Ishikawa (cell line): ENCODE results near the gene ARX.

ENCODE experiments used
- CEBPB ChIP-seq: IDR thresholded peaks from 2 replicates; pipeline ENCODE4 v1.6.1; 2012
- CREB1 ChIP-seq: IDR thresholded peaks from 2 replicates; pipeline ENCODE4 v1.6.1; 2012; ENCODE audit warnings: low read depth
- EGR1 ChIP-seq: IDR thresholded peaks from 2 replicates; pipeline ENCODE4 v1.6.1; 2012
- EP300 ChIP-seq: IDR thresholded peaks from 2 replicates; pipeline ENCODE4 v1.6.1; 2012; ENCODE audit warnings: borderline replicate concordance
- FOXM1 ChIP-seq: IDR thresholded peaks from 2 replicates; pipeline ENCODE4 v1.6.1; 2012; ENCODE audit warnings: low read depth, borderline replicate concordance
- NFIC ChIP-seq: IDR thresholded peaks from 2 replicates; pipeline ENCODE4 v1.6.1; 2012
- RAD21 ChIP-seq: IDR thresholded peaks from 2 replicates; pipeline ENCODE4 v1.6.1; 2012; ENCODE audit warnings: low read depth
- TAF1 ChIP-seq: IDR thresholded peaks from 2 replicates; pipeline ENCODE4 v1.6.1; 2012; ENCODE audit warnings: low read depth, mild to moderate bottlenecking
- TCF12 ChIP-seq: IDR thresholded peaks from 2 replicates; pipeline ENCODE4 v1.6.1; 2012; ENCODE audit warnings: low read depth
- TEAD4 ChIP-seq: IDR thresholded peaks from 2 replicates; pipeline ENCODE4 v1.6.1; 2012
- YY1 ChIP-seq: IDR thresholded peaks from 2 replicates; pipeline ENCODE4 v1.6.1; 2012; ENCODE audit warnings: low read depth
- ZBTB7A ChIP-seq: IDR thresholded peaks from 2 replicates; pipeline ENCODE4 v1.6.1; 2012; ENCODE audit warnings: low read depth
- TF ChIP-seq, protein P1 (sequence below): IDR thresholded peaks from 2 replicates; pipeline ENCODE4 v1.6.1; 2012
- TF ChIP-seq, protein P2 (sequence below): IDR thresholded peaks from 2 replicates; pipeline ENCODE4 v1.6.1; 2012; ENCODE audit warnings: low read depth, mild to moderate bottlenecking
- TF ChIP-seq, protein P3 (sequence below): IDR thresholded peaks from 2 replicates; pipeline ENCODE4 v1.6.1; 2012

ARX gene

DNA sequence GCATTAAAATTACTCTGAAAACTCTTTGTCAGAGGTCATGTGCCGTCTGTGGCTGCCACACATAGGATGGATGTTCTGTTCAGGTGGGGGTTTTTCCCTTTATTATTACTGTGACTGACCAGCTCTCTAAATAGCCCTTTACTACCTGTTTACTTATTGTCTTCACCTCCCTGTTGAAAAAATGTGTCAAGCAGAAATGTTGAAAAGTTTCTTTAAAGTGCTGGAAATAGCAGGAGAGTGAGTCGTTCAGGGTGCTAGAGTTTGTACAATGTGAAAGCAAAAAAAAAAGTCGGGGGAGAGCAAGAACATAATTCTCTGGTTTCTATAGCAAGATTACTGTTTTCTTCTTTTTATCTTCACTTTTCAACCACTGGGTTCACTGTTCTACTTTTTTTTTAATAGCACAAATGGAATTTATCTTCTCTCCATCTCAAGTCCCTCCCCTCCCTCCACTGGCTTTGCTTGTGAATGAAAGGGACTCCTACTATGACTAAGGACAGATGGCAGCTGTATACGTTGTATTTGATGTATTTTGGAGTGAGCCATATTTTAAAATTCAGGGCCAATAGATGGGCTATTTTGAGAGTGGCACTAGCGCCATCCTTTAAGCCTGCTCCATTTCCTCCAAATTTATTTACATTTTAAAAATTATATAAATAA is 33.3 kb downstream of the ARX start:
- TF ChIP-seq YY1 (no peak), CEBPB (no peak), ZBTB7A (no peak)
- TF ChIP-seq, protein P1, sequence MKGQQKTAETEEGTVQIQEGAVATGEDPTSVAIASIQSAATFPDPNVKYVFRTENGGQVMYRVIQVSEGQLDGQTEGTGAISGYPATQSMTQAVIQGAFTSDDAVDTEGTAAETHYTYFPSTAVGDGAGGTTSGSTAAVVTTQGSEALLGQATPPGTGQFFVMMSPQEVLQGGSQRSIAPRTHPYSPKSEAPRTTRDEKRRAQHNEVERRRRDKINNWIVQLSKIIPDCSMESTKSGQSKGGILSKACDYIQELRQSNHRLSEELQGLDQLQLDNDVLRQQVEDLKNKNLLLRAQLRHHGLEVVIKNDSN, result no peak

DNA sequence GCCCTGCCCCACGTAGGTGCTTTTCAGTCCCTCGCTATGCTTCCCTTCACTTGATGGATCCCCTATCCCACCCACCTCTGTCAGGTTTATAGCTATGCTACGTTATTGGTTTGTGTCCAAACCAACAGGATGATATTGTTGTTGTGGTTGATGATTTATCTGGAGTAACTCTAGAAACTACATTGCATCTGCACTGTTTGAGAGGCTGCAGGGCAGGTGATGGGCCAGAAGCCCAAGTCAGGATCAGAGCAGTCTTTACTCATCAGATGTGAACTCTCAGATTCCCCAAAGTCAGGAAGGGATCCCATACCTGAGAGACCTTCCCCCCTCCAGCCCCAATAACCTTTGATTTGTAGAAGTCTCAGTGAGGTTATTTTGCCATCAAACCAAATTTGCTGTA is 34.7 kb downstream of the ARX start:
- TF ChIP-seq RAD21, result no peak
- no peak for TF ChIP-seq FOXM1

DNA sequence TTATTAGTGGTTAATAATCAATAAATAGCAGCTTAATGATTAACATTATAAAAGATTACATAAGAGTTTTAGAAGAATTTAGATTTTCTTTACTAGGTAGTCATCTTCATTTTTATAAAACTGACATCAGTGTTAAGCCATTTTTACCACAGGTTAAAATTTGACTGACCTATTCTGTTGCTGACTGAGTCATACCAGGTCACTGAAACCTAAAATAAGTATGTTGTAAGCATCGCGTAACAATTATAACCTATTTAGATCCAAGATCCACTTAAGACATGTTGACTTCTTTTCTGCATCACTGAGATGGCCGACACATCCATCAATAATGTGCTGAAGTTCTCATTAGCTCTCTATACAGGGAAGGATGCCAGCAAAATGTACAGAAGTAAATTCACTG is 36.7 kb downstream of the ARX start:
- TF ChIP-seq, protein P2, sequence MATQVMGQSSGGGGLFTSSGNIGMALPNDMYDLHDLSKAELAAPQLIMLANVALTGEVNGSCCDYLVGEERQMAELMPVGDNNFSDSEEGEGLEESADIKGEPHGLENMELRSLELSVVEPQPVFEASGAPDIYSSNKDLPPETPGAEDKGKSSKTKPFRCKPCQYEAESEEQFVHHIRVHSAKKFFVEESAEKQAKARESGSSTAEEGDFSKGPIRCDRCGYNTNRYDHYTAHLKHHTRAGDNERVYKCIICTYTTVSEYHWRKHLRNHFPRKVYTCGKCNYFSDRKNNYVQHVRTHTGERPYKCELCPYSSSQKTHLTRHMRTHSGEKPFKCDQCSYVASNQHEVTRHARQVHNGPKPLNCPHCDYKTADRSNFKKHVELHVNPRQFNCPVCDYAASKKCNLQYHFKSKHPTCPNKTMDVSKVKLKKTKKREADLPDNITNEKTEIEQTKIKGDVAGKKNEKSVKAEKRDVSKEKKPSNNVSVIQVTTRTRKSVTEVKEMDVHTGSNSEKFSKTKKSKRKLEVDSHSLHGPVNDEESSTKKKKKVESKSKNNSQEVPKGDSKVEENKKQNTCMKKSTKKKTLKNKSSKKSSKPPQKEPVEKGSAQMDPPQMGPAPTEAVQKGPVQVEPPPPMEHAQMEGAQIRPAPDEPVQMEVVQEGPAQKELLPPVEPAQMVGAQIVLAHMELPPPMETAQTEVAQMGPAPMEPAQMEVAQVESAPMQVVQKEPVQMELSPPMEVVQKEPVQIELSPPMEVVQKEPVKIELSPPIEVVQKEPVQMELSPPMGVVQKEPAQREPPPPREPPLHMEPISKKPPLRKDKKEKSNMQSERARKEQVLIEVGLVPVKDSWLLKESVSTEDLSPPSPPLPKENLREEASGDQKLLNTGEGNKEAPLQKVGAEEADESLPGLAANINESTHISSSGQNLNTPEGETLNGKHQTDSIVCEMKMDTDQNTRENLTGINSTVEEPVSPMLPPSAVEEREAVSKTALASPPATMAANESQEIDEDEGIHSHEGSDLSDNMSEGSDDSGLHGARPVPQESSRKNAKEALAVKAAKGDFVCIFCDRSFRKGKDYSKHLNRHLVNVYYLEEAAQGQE, result no peak
- no peak for TF ChIP-seq ZBTB7A
- TF ChIP-seq TAF1, result no peak
- no peak for TF ChIP-seq RAD21
- no peak for TF ChIP-seq CEBPB
- TF ChIP-seq TCF12, result no peak
- no peak for TF ChIP-seq FOXM1
- no peak for TF ChIP-seq TEAD4
- no peak for TF ChIP-seq EP300
- no peak for TF ChIP-seq CREB1
- TF ChIP-seq, protein P3, sequence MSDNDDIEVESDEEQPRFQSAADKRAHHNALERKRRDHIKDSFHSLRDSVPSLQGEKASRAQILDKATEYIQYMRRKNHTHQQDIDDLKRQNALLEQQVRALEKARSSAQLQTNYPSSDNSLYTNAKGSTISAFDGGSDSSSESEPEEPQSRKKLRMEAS, result no peak
- TF ChIP-seq NFIC, result no peak
- no peak for TF ChIP-seq YY1
- TF ChIP-seq EGR1, result no peak
- TF ChIP-seq, protein P1, result no peak

DNA sequence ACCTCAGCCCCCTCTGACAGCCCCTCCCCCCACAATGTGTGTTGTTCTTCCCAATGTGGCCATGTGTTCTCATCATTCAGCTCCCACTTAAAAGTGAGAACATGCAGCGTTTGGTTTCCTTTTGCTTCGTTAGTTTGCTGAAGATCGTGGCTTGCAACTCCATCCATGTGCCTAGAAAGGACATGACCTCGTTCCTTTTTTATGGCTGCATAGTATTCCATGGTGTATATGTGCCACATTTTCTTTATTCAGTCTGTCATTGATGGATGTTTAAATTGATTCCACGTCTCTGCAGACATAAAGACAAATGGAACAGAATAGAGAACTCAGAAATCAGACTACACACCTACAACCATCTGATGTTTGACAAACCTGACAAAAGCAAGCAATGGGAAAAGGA is 46.0 kb downstream of the ARX start:
- TF ChIP-seq FOXM1, result no peak
- no peak for TF ChIP-seq RAD21
- no peak for TF ChIP-seq EP300
- TF ChIP-seq, protein P2, result no peak

DNA sequence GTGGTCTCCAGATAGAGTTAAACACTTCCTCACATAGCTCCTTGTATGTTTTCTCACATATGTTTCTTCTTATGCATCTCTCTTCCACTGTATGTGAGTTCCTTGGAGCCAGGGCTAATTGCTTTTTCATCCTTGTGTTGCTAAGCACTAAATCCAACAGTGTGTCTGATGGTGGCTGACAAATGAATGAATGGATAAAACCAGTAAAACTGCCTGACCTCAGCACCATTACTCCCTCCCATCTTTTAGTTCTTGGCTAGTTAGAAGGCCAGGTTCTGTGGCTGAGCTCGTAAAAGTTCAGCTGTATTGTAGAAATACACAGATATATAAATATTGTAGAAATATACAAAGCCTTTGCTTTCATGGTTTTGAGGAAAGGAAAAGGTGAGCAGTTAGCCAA is 50.4 kb downstream of the ARX start:
- TF ChIP-seq ZBTB7A (no peak), NFIC (no peak), TCF12 (no peak), TAF1 (no peak)
- TF ChIP-seq, protein P3, result no peak

DNA sequence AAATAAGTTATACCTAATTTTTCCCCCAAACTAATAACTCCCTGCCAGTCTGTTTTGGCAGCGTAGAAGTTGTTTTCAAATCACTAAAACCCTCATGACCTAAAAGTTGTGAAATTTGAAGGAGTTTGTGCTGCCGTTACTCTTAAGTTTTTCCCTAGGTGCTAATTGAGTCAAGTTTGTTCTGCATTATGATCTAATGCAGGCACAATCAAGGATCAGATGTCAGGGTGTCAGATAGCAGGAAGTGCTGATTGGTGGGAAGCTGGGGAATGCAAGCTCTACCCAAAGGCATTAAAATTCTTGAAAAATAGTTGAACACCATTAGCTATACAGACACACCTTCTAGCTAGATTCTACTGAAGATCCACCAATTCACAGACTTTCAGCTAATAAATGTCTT is 51.9 kb downstream of the ARX start:
- TF ChIP-seq CEBPB (peak; percentile 10; the same call in 1 of the 2 replicates), CREB1 (no peak), EGR1 (no peak), TEAD4 (peak; percentile 64)
- TF ChIP-seq, protein P3, result no peak

DNA sequence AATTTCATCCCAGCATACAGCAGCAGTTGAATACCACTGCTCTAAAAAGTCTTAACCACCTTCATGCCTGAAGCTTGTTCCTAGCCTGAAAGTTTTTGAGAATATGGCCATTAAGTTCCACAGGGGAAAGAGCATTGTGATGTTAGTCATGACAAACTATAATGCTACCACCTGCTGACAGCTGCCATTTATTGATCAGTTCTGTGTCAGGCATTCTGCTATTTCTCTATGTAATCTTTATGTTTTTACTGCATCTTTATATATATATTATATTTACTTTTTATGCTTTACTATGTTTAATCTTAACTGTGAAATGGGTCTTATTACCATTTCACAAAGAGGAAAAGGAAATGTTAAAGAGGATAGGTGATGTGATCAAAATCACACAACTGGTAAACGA is 54.0 kb downstream of the ARX start:
- TF ChIP-seq TAF1, result no peak
- TF ChIP-seq EP300, result no peak
- TF ChIP-seq, protein P3, result no peak
- TF ChIP-seq, protein P2, result no peak
